Endothelial cell of umbilical vein (primary cell): ENCODE results near the gene SETMAR. TPM values are rescaled to one million over a fixed set of nuclear protein-coding genes. Genes with fewer than 3 reads are reported as not detected.

ENCODE experiments used
- BruUV-seq: library from RNA; stranded (reverse); fragments of 400-500 nt; replicated peaks from 2 replicates; lab custom pipeline; 2021; lab: Mats Ljungman, UMichigan
- CTCF ChIA-PET: fragments of 300-600, 350-600 bp; sonication (Branson Sonifier 250); formaldehyde crosslinking; loops from one replicate; lab custom pipeline; 2021; ENCODE audit warnings: antibody characterized with exemption, inconsistent platforms; lab: Charles Lee
- POLR2A ChIA-PET: fragments of 300-600, 350-600 bp; sonication (Branson Sonifier 250); formaldehyde crosslinking; loops from one replicate; lab custom pipeline; 2021; ENCODE audit warnings: antibody characterized with exemption, inconsistent platforms; lab: Charles Lee
- DNase-seq: peaks from one replicate; pipeline ENCODE4 v3.0.0-alpha.2; 2011; ENCODE audit warnings: low read depth, low spot score
- FAIRE-seq: peaks from 2 replicates; lab custom pipeline; 2011; peaks lifted over from hg19 to GRCh38; lab: Jason Lieb, UNC
- H2AFZ ChIP-seq: 2 replicates; pipeline ENCODE4 v1.6.0; 2012; ENCODE audit warnings: low read depth, low read length, control low read depth, inconsistent platforms
- H3K27ac ChIP-seq: 2 replicates; pipeline ENCODE4 v1.5.1; 2011; ENCODE audit warnings: low read depth, mild to moderate bottlenecking, control low read depth, low read length, moderate library complexity; ENCODE audit not compliant: insufficient read depth
- H3K27me3 ChIP-seq, 2 experiments: 2 replicates each; pipeline versions ENCODE4 v1.6.0 to v1.6.1; 2011; ENCODE audit warnings: low read length in 2 of 2, mixed read lengths in 1 of 2; ENCODE audit not compliant: control insufficient read depth in 2 of 2, insufficient read depth in 2 of 2
- H3K36me3 ChIP-seq, 2 experiments: 2 replicates in 1 of 2; 3 replicates in 1 of 2; pipeline ENCODE4 v1.5.1; 2011; ENCODE audit warnings: low read length in 2 of 2, mild to moderate bottlenecking in 1 of 2, moderate library complexity in 1 of 2; ENCODE audit not compliant: control insufficient read depth in 2 of 2, insufficient read depth in 2 of 2; ENCODE audit errors: extremely low read depth in 1 of 2
- H3K4me1 ChIP-seq: 3 replicates; pipeline ENCODE4 v1.5.1; 2011; ENCODE audit warnings: mild to moderate bottlenecking, low read length; ENCODE audit not compliant: control insufficient read depth, insufficient read depth; ENCODE audit errors: extremely low read depth
- H3K4me2 ChIP-seq: 2 replicates; pipeline ENCODE4 v1.6.1; 2011; ENCODE audit warnings: low read length, control low read depth, mixed read lengths; ENCODE audit not compliant: insufficient read depth
- H3K4me3 ChIP-seq, 3 experiments: fragments of 200-600 bp in 1 of 3; sonication (generic), shearing (Covaris generic) in 1 of 3; replicated peaks in 1 of 3; 2 replicates each; pipeline ENCODE4 v1.5.1; 2011 to 2016; ENCODE audit warnings: control low read depth in 3 of 3, low read length in 3 of 3, mild to moderate bottlenecking in 2 of 3, inconsistent platforms in 1 of 3, low read depth in 1 of 3, moderate library complexity in 1 of 3; ENCODE audit not compliant: insufficient read depth in 1 of 3
- H3K79me2 ChIP-seq: 2 replicates; pipeline ENCODE4 v1.6.0; 2012; ENCODE audit warnings: low read length, inconsistent platforms; ENCODE audit not compliant: control insufficient read depth, insufficient read depth
- H3K9ac ChIP-seq: replicated peaks from 2 replicates; pipeline ENCODE3; 2011; ENCODE audit warnings: low read length, control low read depth; ENCODE audit not compliant: insufficient read depth; ENCODE audit errors: extremely low read depth
- H3K9me1 ChIP-seq: replicated peaks from 3 replicates; pipeline ENCODE4 v1.6.0; 2011; ENCODE audit warnings: mild to moderate bottlenecking, low read length; ENCODE audit not compliant: control insufficient read depth, insufficient read depth; ENCODE audit errors: extremely low read depth
- H3K9me3 ChIP-seq: replicated peaks from 2 replicates; pipeline ENCODE4 v1.5.1; 2012; ENCODE audit warnings: low read length, inconsistent platforms; ENCODE audit not compliant: control insufficient read depth, insufficient read depth
- H4K20me1 ChIP-seq: replicated peaks from 2 replicates; pipeline ENCODE3; 2011; ENCODE audit warnings: mild to moderate bottlenecking, low read length; ENCODE audit not compliant: control insufficient read depth, insufficient read depth; ENCODE audit errors: extremely low read depth
- EZH2 ChIP-seq: IDR thresholded peaks from 2 replicates; pipeline ENCODE4 v1.6.1; 2012; ENCODE audit warnings: borderline replicate concordance, low read depth, mild to moderate bottlenecking, moderate library complexity, low read length, inconsistent platforms; ENCODE audit not compliant: severe bottlenecking
- FOS ChIP-seq: IDR thresholded peaks from 2 replicates; pipeline ENCODE4 v1.6.1; 2011; ENCODE audit warnings: mild to moderate bottlenecking, low read length, moderate library complexity, borderline replicate concordance; ENCODE audit not compliant: insufficient read depth
- GATA2 ChIP-seq: IDR thresholded peaks from 2 replicates; pipeline ENCODE4 v1.7.0; 2011; ENCODE audit warnings: low read depth, mild to moderate bottlenecking, moderate library complexity, mixed read lengths, low read length; ENCODE audit not compliant: insufficient read length, insufficient read depth
- JUN ChIP-seq: IDR thresholded peaks from 2 replicates; pipeline ENCODE4 v1.6.1; 2011; ENCODE audit warnings: borderline replicate concordance, low read depth; ENCODE audit not compliant: insufficient read length, insufficient read depth
- MYC ChIP-seq: IDR thresholded peaks from one replicate; pipeline ENCODE4 v1.6.1; 2011; ENCODE audit warnings: mild to moderate bottlenecking, low read depth, low read length
- POLR2A ChIP-seq: IDR thresholded peaks from 2 replicates; pipeline ENCODE4 v1.6.1; 2012; ENCODE audit warnings: low read depth, mild to moderate bottlenecking, control low read depth, low read length
- POLR2AphosphoS5 ChIP-seq: IDR thresholded peaks from 2 replicates; pipeline ENCODE4 v1.6.1; 2012; ENCODE audit warnings: low read depth, mild to moderate bottlenecking, control low read depth, low read length, moderate library complexity; ENCODE audit not compliant: insufficient read depth
- dilution Hi-C: fragments of 300-500 bp; cut with MboI; formaldehyde crosslinking; loops from one replicate; pipeline ENCODE4 v1.15.0; 2019; ENCODE audit warnings: low sequenced_read_pairs; ENCODE audit not compliant: extremely low pct_ligation_motif_present
- intact Hi-C: fragments of 100-400 bp; cut with micrococcal nuclease; formaldehyde crosslinking; loops from one replicate; pipeline ENCODE4 v1.10.0; 2022
- polyA plus RNA-seq, 4 experiments: library from polyadenylated mRNA; depleted of rRNA in 3 of 4; stranded (reverse) in 3 of 4; unstranded in 1 of 4; fragments of >200 nt; gene quantifications; 2 replicates each; pipeline versions ENCODE4 v1.2.1 to v1.2.3, GENCODE V29; 2011 to 2012; ENCODE audit warnings: missing spikeins in 1 of 4
- total RNA-seq: library from RNA; stranded (reverse); gene quantifications from 2 replicates; pipeline ENCODE4 v1.2.3, GENCODE V29; 2021
- TF ChIP-seq, protein P1 (sequence below), 2 donors: IDR thresholded peaks; 1 replicate in 1 of 2; 2 replicates in 1 of 2; pipeline ENCODE4 v1.5.1; 2011; ENCODE audit warnings: low read length in 2 of 2, mild to moderate bottlenecking in 2 of 2, moderate library complexity in 2 of 2, control low read depth in 1 of 2, inconsistent platforms in 1 of 2, low read depth in 1 of 2; ENCODE audit not compliant: insufficient read depth in 1 of 2; ENCODE audit errors: extremely low read depth in 1 of 2
- TF ChIP-seq, protein P2 (sequence below): IDR thresholded peaks from 2 replicates; pipeline ENCODE4 v1.6.1; 2011; ENCODE audit not compliant: insufficient read depth, insufficient read length

SETMAR gene
- total and polyA plus RNA-seq, 2 donors (not counting 3 experiments of a cell fraction or from before 2014, with no cell fraction given), result 9.6 to 15.4 TPM

DNA sequence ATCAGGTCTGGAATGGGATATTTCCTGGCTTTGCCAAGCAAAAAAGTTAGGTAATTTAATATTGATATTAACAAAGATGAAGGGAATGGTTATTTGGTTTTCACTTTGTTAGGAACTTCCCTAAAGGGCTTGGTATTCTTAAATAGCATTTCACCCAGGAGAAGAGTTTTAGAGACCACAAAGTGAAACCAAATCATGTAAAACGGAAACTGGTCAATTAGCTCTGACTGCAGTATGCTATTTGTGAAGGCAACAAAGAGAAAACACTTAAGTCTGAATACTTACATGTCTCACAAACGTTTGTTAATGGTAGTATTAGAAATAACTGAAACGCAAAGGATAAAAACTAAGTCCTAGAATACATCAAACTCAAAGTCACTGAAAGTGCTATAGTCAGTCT, 32.4 kb upstream of the SETMAR start:
- H3K79me2 ChIP-seq, result no peaks in the 10 kb centered on the region
- dilution Hi-C loops (no loop called here), intact Hi-C loops (no loop called here)
- H3K27ac ChIP-seq, result no peak overlapping the region
- no peaks in the 10 kb centered on the region for H4K20me1 ChIP-seq
- no peak for FAIRE-seq
- no peaks in the 10 kb centered on the region for H3K4me1 ChIP-seq
- H3K36me3 ChIP-seq, result no peaks in the 10 kb centered on the region
- ChIA-PET POLR2A (no interaction called here), CTCF (no interaction called here)
- H3K9ac ChIP-seq, result no peak overlapping the region
- H3K4me3 ChIP-seq, result no peak overlapping the region
- peaks cover 0 to 3% of the 10 kb centered on the region in 2 experiments for H3K27me3 ChIP-seq
- no peaks in the 10 kb centered on the region for H3K9me3 ChIP-seq
- no peak for DNase-seq
- TF ChIP-seq, protein P1, sequence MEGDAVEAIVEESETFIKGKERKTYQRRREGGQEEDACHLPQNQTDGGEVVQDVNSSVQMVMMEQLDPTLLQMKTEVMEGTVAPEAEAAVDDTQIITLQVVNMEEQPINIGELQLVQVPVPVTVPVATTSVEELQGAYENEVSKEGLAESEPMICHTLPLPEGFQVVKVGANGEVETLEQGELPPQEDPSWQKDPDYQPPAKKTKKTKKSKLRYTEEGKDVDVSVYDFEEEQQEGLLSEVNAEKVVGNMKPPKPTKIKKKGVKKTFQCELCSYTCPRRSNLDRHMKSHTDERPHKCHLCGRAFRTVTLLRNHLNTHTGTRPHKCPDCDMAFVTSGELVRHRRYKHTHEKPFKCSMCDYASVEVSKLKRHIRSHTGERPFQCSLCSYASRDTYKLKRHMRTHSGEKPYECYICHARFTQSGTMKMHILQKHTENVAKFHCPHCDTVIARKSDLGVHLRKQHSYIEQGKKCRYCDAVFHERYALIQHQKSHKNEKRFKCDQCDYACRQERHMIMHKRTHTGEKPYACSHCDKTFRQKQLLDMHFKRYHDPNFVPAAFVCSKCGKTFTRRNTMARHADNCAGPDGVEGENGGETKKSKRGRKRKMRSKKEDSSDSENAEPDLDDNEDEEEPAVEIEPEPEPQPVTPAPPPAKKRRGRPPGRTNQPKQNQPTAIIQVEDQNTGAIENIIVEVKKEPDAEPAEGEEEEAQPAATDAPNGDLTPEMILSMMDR (IDR thresholded peaks at IDR 0.05; ENCODE audit: extremely low read depth in 1 of 2, insufficient read depth in 1 of 2, low read depth in 1 of 2, low read length in 2 of 2), result no peak
- TF ChIP-seq MYC, result no peak
- no peak for TF ChIP-seq POLR2AphosphoS5
- TF ChIP-seq EZH2, result no peak
- no peak for TF ChIP-seq JUN
- no peak for TF ChIP-seq FOS
- TF ChIP-seq POLR2A, result no peak
- TF ChIP-seq, protein P2, sequence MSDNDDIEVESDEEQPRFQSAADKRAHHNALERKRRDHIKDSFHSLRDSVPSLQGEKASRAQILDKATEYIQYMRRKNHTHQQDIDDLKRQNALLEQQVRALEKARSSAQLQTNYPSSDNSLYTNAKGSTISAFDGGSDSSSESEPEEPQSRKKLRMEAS, result no peak
- no peak for TF ChIP-seq GATA2
- H2AFZ ChIP-seq, result no peak overlapping the region
- BruUV-seq, result no TSS peak
- no peak overlapping the region for H3K4me2 ChIP-seq
- H3K9me1 ChIP-seq, result no peaks in the 10 kb centered on the region
